ENCODE data around the gene DGKH.
A peak's percentile ranks its signal among the peaks of the same experiment; 100 is the strongest.

The DGKH gene

GRCh38 chr13:42056583-42056982 is 8.1 kb downstream of the DGKH start:
- Histone ChIP-seq H3K36me3 (ENCODE audit: insufficient read depth, low read length) (no peaks in the 10 kb centered on the region), H3K4me2 (ENCODE audit: low read depth, low read length, poor library complexity, severe bottlenecking) (peak overlapping the region; percentile 17), H3K79me2 (ENCODE audit: insufficient read depth, low read length) (peaks cover 3% of the 10 kb centered on the region; the same call in 1 of the 2 replicates), H3K9me3 (ENCODE audit: insufficient read depth, low read depth, low read length) (no peaks in the 10 kb centered on the region), H3K4me1 (ENCODE audit: insufficient read depth, low read length, poor library complexity, severe bottlenecking) (peaks cover 33% of the 10 kb centered on the region), H3K9ac (ENCODE audit: low read depth, low read length, poor library complexity, severe bottlenecking) (peak overlapping the region; percentile 1), H3K9me2 (replicated peaks; ENCODE audit: low read depth, low read length) (no peaks in the 10 kb centered on the region), H3F3A (ENCODE audit: low read depth) (no peaks in the 10 kb centered on the region), H4K20me1 (ENCODE audit: insufficient read depth, low read length, poor library complexity, severe bottlenecking) (peaks cover 5% of the 10 kb centered on the region), H2AFZ (ENCODE audit: low read length) (no peak overlapping the region), H3K4me3 (ENCODE audit: low read length, poor library complexity, severe bottlenecking) (no peak overlapping the region), H3K27me3 (ENCODE audit: insufficient read depth, low read length, poor library complexity, severe bottlenecking) (no peaks in the 10 kb centered on the region)
- no peak for TF ChIP-seq CTCF (conservative IDR thresholded peaks at IDR 0.05; ENCODE audit: low read length)
- no peak for TF ChIP-seq EZH2phosphoT487 (IDR thresholded peaks at IDR 0.05; ENCODE audit: borderline replicate concordance)

- H3K9ac ChIP-seq (ENCODE audit: low read depth, low read length, poor library complexity, severe bottlenecking), result no peak overlapping the region
- no peaks in the 10 kb centered on the region for H3K9me2 ChIP-seq (replicated peaks; ENCODE audit: low read depth, low read length)
- H3K9me3 ChIP-seq (ENCODE audit: insufficient read depth, low read depth, low read length), result no peaks in the 10 kb centered on the region
- peaks cover 5% of the 10 kb centered on the region for H4K20me1 ChIP-seq (ENCODE audit: insufficient read depth, low read length, poor library complexity, severe bottlenecking)
- peaks cover 3% of the 10 kb centered on the region; the same call in 1 of the 2 replicates for H3K79me2 ChIP-seq (ENCODE audit: insufficient read depth, low read length)
- H3K4me3 ChIP-seq (ENCODE audit: low read length, poor library complexity, severe bottlenecking), result no peak overlapping the region
- H3K4me2 ChIP-seq (ENCODE audit: low read depth, low read length, poor library complexity, severe bottlenecking), result no peak overlapping the region
- no peak for TF ChIP-seq EZH2phosphoT487 (IDR thresholded peaks at IDR 0.05; ENCODE audit: borderline replicate concordance)
- no peak for TF ChIP-seq CTCF (conservative IDR thresholded peaks at IDR 0.05; ENCODE audit: low read length)
- H3K27me3 ChIP-seq (ENCODE audit: insufficient read depth, low read length, poor library complexity, severe bottlenecking), result no peaks in the 10 kb centered on the region
- no peak overlapping the region for H2AFZ ChIP-seq (ENCODE audit: low read length)
- no peaks in the 10 kb centered on the region for H3K36me3 ChIP-seq (ENCODE audit: insufficient read depth, low read length)
- H3K4me1 ChIP-seq (ENCODE audit: insufficient read depth, low read length, poor library complexity, severe bottlenecking), result peaks cover 23% of the 10 kb centered on the region
- H3F3A ChIP-seq (ENCODE audit: low read depth), result no peaks in the 10 kb centered on the region
Observed at GRCh38 chr13:42057918-42058530, 9.6 kb downstream of the DGKH start.

- Histone ChIP-seq H3K9ac (ENCODE audit: low read depth, low read length, poor library complexity, severe bottlenecking) (no peak overlapping the region), H2AFZ (ENCODE audit: low read length) (no peak overlapping the region), H3K36me3 (ENCODE audit: insufficient read depth, low read length) (peaks cover 6% of the 10 kb centered on the region; the same call in 1 of the 2 replicates), H3K79me2 (ENCODE audit: insufficient read depth, low read length) (peaks cover 3% of the 10 kb centered on the region; the same call in 1 of the 2 replicates), H4K20me1 (ENCODE audit: insufficient read depth, low read length, poor library complexity, severe bottlenecking) (no peaks in the 10 kb centered on the region), H3K4me2 (ENCODE audit: low read depth, low read length, poor library complexity, severe bottlenecking) (no peak overlapping the region), H3K4me3 (ENCODE audit: low read length, poor library complexity, severe bottlenecking) (no peak overlapping the region), H3K4me1 (ENCODE audit: insufficient read depth, low read length, poor library complexity, severe bottlenecking) (peaks cover under 1% of the 10 kb centered on the region), H3F3A (ENCODE audit: low read depth) (no peaks in the 10 kb centered on the region), H3K9me3 (ENCODE audit: insufficient read depth, low read depth, low read length) (no peaks in the 10 kb centered on the region), H3K9me2 (replicated peaks; ENCODE audit: low read depth, low read length) (no peaks in the 10 kb centered on the region), H3K27me3 (ENCODE audit: insufficient read depth, low read length, poor library complexity, severe bottlenecking) (no peaks in the 10 kb centered on the region)
- TF ChIP-seq CTCF (conservative IDR thresholded peaks at IDR 0.05; ENCODE audit: low read length) (no peak), EZH2phosphoT487 (IDR thresholded peaks at IDR 0.05; ENCODE audit: borderline replicate concordance) (no peak)
Observed at GRCh38 chr13:42061943-42062342, 13.5 kb downstream of the DGKH start.
